Osteoblast (primary cell): ENCODE measurements around the gene TOP1. TPM values are rescaled to one million over a fixed set of nuclear protein-coding genes. Genes with fewer than 3 reads are reported as not detected.

Experiments
- DNase-seq: peaks from one replicate; pipeline ENCODE4 v3.0.0; 2011; ENCODE audit warnings: low spot score, mixed read lengths; ENCODE audit not compliant: insufficient read length; ENCODE audit errors: missing footprints
- H2AFZ ChIP-seq: 2 replicates; pipeline ENCODE4 v1.6.0; 2011; ENCODE audit warnings: mild to moderate bottlenecking, low read length
- H3K27ac ChIP-seq: 2 replicates; pipeline ENCODE4 v1.5.1; 2011; ENCODE audit warnings: mild to moderate bottlenecking, low read depth, low read length, moderate library complexity
- H3K27me3 ChIP-seq: 2 replicates; pipeline ENCODE4 v1.6.0; 2012; ENCODE audit warnings: mild to moderate bottlenecking, control low read depth, inconsistent platforms, low read length, moderate library complexity; ENCODE audit not compliant: insufficient read depth
- H3K36me3 ChIP-seq: 2 replicates; pipeline ENCODE4 v1.5.1; 2011; ENCODE audit warnings: mild to moderate bottlenecking, low read length, control low read depth, moderate library complexity; ENCODE audit not compliant: insufficient read depth
- H3K4me1 ChIP-seq: 2 replicates; pipeline ENCODE4 v1.5.1; 2011; ENCODE audit warnings: mild to moderate bottlenecking, low read length, control low read depth, moderate library complexity; ENCODE audit not compliant: insufficient read depth
- H3K4me2 ChIP-seq: 2 replicates; pipeline ENCODE4 v1.6.0; 2011; ENCODE audit warnings: mild to moderate bottlenecking, low read length; ENCODE audit not compliant: insufficient read depth
- H3K4me3 ChIP-seq: fragments of 200-600 bp; sonication (generic); 3 replicates; pipeline ENCODE4 v1.5.1; 2012; ENCODE audit warnings: mild to moderate bottlenecking, low read length, inconsistent platforms; ENCODE audit not compliant: insufficient read depth
- H3K79me2 ChIP-seq: 2 replicates; pipeline ENCODE4 v1.6.0; 2012; ENCODE audit warnings: mild to moderate bottlenecking, low read length, control low read depth, inconsistent platforms; ENCODE audit not compliant: insufficient read depth
- H3K9me3 ChIP-seq: 2 replicates; pipeline ENCODE4 v1.5.1; 2011; ENCODE audit warnings: low read depth, low read length, control low read depth
- H4K20me1 ChIP-seq: 2 replicates; pipeline ENCODE4 v1.6.0; 2012; ENCODE audit warnings: mild to moderate bottlenecking, low read length, control low read depth; ENCODE audit not compliant: insufficient read depth
- total RNA-seq: library from RNA; depleted of rRNA; stranded (reverse); fragments of >200 nt; gene quantifications from 2 replicates; pipeline ENCODE4 v1.2.3, GENCODE V29; 2012
- TF ChIP-seq, protein P1 (sequence below): IDR thresholded peaks from 2 replicates; pipeline ENCODE4 v1.5.1; 2011; ENCODE audit warnings: mild to moderate bottlenecking, low read depth, low read length, moderate library complexity; ENCODE audit errors: extremely low read depth

Gene TOP1
- total RNA-seq, 1 donor: 10.5 TPM

DNA sequence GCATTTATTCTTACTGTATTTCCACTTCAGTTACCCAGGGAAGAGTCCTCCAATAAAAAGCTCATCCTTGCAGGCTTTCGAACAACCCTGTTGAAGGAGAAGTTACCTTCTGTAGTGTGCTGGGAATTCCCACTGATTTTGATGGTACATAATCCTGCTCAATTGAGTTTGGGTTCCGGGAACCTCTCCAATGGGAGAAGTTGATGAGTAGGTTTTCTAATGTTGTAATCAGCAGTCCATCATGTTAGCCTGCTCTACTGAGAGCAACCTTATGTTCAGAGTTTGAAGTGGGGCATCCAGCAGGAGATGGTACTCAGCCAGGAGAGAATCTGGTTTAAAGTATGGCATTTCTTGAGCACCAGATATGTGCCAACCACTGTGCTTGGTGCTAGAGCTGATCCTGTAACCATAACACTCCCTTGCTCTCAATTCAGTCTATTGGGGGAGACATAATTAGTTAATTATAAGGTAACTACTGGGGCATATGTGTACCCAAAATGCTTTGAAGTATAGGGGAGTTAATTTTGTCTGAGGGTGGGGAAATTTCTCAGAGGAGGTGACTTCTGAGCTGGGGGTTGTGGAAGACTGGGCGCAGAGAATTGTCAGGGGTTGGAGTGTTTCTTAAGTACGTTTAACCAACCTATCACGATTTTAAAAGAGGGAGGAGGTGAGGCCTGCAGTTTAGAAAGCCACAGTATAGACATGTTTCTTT, 2.1 kb downstream of the TOP1 start:
- Histone ChIP-seq H3K79me2 (peaks cover 71% of the 10 kb centered on the region), H3K4me1 (peaks cover 36% of the 10 kb centered on the region), H3K27me3 (no peaks in the 10 kb centered on the region), H3K9me3 (no peaks in the 10 kb centered on the region), H4K20me1 (peaks cover 45% of the 10 kb centered on the region), H3K27ac (peak overlapping the region; percentile 96), H2AFZ (no peak overlapping the region), H3K4me3 (peak overlapping the region; percentile 93), H3K4me2 (peak overlapping the region; percentile 93), H3K36me3 (no peaks in the 10 kb centered on the region)
- peak; percentile 78 for DNase-seq
- TF ChIP-seq, protein P1, sequence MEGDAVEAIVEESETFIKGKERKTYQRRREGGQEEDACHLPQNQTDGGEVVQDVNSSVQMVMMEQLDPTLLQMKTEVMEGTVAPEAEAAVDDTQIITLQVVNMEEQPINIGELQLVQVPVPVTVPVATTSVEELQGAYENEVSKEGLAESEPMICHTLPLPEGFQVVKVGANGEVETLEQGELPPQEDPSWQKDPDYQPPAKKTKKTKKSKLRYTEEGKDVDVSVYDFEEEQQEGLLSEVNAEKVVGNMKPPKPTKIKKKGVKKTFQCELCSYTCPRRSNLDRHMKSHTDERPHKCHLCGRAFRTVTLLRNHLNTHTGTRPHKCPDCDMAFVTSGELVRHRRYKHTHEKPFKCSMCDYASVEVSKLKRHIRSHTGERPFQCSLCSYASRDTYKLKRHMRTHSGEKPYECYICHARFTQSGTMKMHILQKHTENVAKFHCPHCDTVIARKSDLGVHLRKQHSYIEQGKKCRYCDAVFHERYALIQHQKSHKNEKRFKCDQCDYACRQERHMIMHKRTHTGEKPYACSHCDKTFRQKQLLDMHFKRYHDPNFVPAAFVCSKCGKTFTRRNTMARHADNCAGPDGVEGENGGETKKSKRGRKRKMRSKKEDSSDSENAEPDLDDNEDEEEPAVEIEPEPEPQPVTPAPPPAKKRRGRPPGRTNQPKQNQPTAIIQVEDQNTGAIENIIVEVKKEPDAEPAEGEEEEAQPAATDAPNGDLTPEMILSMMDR: no peak

DNA sequence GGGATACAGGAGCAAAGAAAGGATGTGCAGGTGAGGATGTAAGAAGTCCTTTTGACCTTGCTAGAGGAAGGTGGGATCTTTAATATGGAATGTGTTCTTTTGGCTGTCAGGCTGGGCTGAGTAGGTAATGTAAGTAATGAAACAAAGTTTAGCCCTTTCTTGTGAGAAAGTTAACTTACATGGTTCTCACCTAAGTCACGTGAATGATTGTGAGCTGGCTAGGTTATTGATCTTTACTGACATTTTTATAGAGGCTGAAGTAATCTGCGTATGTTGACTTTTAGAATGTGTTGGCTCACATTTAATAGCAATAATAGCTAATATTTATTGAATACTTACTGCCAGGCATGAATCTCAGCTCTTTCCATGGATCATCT, 2.6 kb downstream of the TOP1 start:
- Histone ChIP-seq H3K4me2 (peak overlapping the region; percentile 93), H4K20me1 (peaks cover 49% of the 10 kb centered on the region), H3K9me3 (no peaks in the 10 kb centered on the region), H2AFZ (no peak overlapping the region), H3K79me2 (peaks cover 76% of the 10 kb centered on the region), H3K36me3 (no peaks in the 10 kb centered on the region), H3K4me1 (peaks cover 36% of the 10 kb centered on the region), H3K27me3 (no peaks in the 10 kb centered on the region), H3K4me3 (peak overlapping the region; percentile 93), H3K27ac (peak overlapping the region; percentile 18)
- TF ChIP-seq, protein P1: no peak
- no peak for DNase-seq

DNA sequence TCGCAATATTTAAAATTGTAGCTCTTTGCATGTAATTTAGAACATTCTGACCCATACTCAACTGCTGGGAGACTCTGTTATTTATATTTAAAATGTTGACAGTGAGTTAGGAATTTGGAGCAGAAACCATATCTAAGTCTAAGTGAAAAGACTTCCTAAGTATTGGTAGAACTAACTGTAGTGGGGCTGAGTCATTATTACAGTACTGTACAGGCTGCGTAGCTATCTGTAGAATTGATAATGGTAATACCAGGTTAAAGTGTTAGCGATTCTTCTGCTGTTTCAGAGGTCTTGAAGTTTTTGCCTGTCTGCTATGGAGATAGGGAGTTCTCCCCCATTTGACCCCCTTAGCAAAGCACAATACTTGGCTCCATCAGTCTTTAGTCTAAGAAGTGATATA, 3.6 kb downstream of the TOP1 start:
- TF ChIP-seq, protein P1: no peak
- H3K9me3 ChIP-seq: no peaks in the 10 kb centered on the region
- no peak overlapping the region for H3K27ac ChIP-seq
- no peak for DNase-seq
- peak overlapping the region; percentile 93 for H3K4me2 ChIP-seq
- peaks cover 86% of the 10 kb centered on the region for H3K79me2 ChIP-seq
- H4K20me1 ChIP-seq: peaks cover 49% of the 10 kb centered on the region
- H3K4me1 ChIP-seq: peaks cover 36% of the 10 kb centered on the region
- no peak overlapping the region for H3K4me3 ChIP-seq
- H3K36me3 ChIP-seq: no peaks in the 10 kb centered on the region
- no peaks in the 10 kb centered on the region for H3K27me3 ChIP-seq
- H2AFZ ChIP-seq: no peak overlapping the region

DNA sequence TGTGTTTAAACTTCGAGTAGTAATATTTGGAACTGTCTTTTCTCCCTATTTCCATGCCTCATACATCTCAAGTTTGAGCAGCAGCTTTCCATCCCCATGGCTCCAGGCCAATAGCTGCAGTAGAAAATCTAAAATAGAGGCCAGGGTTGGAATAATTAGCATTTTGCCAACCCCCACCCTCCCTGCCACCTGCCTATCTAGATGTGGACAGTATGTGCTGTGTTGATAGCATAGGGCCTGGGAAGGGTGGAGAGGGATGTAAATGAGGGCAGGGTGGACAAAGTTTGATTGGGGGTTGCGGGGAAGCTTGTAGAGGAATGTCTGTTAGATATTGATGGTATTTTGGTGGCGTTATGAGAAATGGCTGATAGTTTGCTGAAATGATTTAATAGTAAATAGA, 5.6 kb downstream of the TOP1 start:
- TF ChIP-seq, protein P1: no peak
- no peaks in the 10 kb centered on the region for H3K27me3 ChIP-seq
- peaks cover 32% of the 10 kb centered on the region for H3K4me1 ChIP-seq
- H3K27ac ChIP-seq: no peak overlapping the region
- no peak overlapping the region for H2AFZ ChIP-seq
- peaks cover 99% of the 10 kb centered on the region for H3K79me2 ChIP-seq
- no peak for DNase-seq
- H3K9me3 ChIP-seq: no peaks in the 10 kb centered on the region
- peaks cover 52% of the 10 kb centered on the region for H4K20me1 ChIP-seq
- H3K4me3 ChIP-seq: no peak overlapping the region
- H3K4me2 ChIP-seq: no peak overlapping the region
- no peaks in the 10 kb centered on the region for H3K36me3 ChIP-seq
